GM10266 (cell line): ENCODE data around the gene PDE4B.
"Not testable (repeated sequence)": the region's sequence is repeated elsewhere in the genome, so short reads cannot be mapped to it uniquely, and the experiment has no call there.

Experiments used
- DNase-seq: peaks from one replicate; pipeline ENCODE4 v3.0.0; 2012; ENCODE audit errors: extremely low spot score
- CTCF ChIP-seq: IDR thresholded peaks from 2 replicates; pipeline ENCODE4 v1.5.1; 2012; ENCODE audit warnings: mild to moderate bottlenecking, low read depth; ENCODE audit not compliant: control insufficient read depth, insufficient read depth; ENCODE audit errors: missing control alignments

The PDE4B gene

GRCh38 chr1:66044912-66045311 lies 252.2 kb downstream of the PDE4B start:
- no peak for TF ChIP-seq CTCF
- DNase-seq = no peak

- no peak for DNase-seq
- no peak for TF ChIP-seq CTCF
Measured at GRCh38 chr1:66046415-66046814, 253.7 kb downstream of the PDE4B start.

GRCh38 chr1:66048011-66048410 lies 255.3 kb downstream of the PDE4B start:
- no peak for DNase-seq
- no peak for TF ChIP-seq CTCF

GRCh38 chr1:66050123-66050522 lies 257.4 kb downstream of the PDE4B start:
- DNase-seq = no peak
- no peak for TF ChIP-seq CTCF

GRCh38 chr1:66050633-66051032 lies 257.9 kb downstream of the PDE4B start:
- no peak for DNase-seq
- TF ChIP-seq CTCF = no peak

- TF ChIP-seq CTCF = no peak
- DNase-seq = no peak
Measured at GRCh38 chr1:66055092-66055491, 262.4 kb downstream of the PDE4B start.

- DNase-seq = not testable (repeated sequence)
Measured at GRCh38 chr1:66057448-66057847, 264.8 kb downstream of the PDE4B start.

- TF ChIP-seq CTCF = no peak
- no peak for DNase-seq
Measured at GRCh38 chr1:66058558-66058957, 265.9 kb downstream of the PDE4B start.

GRCh38 chr1:66067219-66067618 lies 274.5 kb downstream of the PDE4B start:
- DNase-seq = not testable (repeated sequence)
